Keratinocyte (primary cell): Measurements from ENCODE around the gene CNOT4. TPM values are rescaled to one million over a fixed set of nuclear protein-coding genes. Genes with fewer than 3 reads are reported as not detected.

Experiments used
- DNase-seq: peaks from one replicate; pipeline ENCODE4 v3.0.0-alpha.2; 2011; ENCODE audit warnings: low read depth, missing footprints, low spot score
- FAIRE-seq: peaks from 2 replicates; lab custom pipeline; 2011; peaks lifted over from hg19 to GRCh38; lab: Jason Lieb, UNC
- H2AFZ ChIP-seq: 2 replicates; pipeline ENCODE4 v1.6.0; 2012; ENCODE audit warnings: low read length, control low read depth, inconsistent platforms; ENCODE audit not compliant: control insufficient read depth
- H3K27ac ChIP-seq: 2 replicates; pipeline ENCODE4 v1.5.1; 2011; ENCODE audit warnings: low read length; ENCODE audit not compliant: control insufficient read depth, insufficient read depth
- H3K27me3 ChIP-seq: 3 replicates; pipeline ENCODE4 v1.6.0; 2011; ENCODE audit warnings: low read length; ENCODE audit not compliant: control insufficient read depth, insufficient read depth; ENCODE audit errors: extremely low read depth
- H3K36me3 ChIP-seq, 2 experiments: 2 replicates in 1 of 2; 3 replicates in 1 of 2; pipeline ENCODE4 v1.5.1; 2011; ENCODE audit warnings: low read length in 2 of 2, mild to moderate bottlenecking in 1 of 2; ENCODE audit not compliant: control insufficient read depth in 2 of 2, insufficient read depth in 2 of 2; ENCODE audit errors: extremely low read depth in 1 of 2
- H3K4me1 ChIP-seq: 3 replicates; pipeline ENCODE4 v1.5.1; 2011; ENCODE audit warnings: low read length; ENCODE audit not compliant: control insufficient read depth, insufficient read depth; ENCODE audit errors: extremely low read depth
- H3K4me2 ChIP-seq: 3 replicates; pipeline ENCODE4 v1.6.0; 2011; ENCODE audit warnings: low read depth, low read length; ENCODE audit not compliant: control insufficient read depth, insufficient read depth; ENCODE audit errors: extremely low read depth
- H3K4me3 ChIP-seq, 3 experiments: fragments of 200-600 bp in 1 of 3; sonication (generic) in 1 of 3; 2 replicates in 2 of 3; 3 replicates in 1 of 3; pipeline ENCODE4 v1.5.1; 2011 to 2016; ENCODE audit warnings: low read length in 3 of 3, mild to moderate bottlenecking in 3 of 3, control low read depth in 2 of 3, inconsistent platforms in 1 of 3, low read depth in 1 of 3, mixed read lengths in 1 of 3, mixed run types in 1 of 3, moderate library complexity in 1 of 3; ENCODE audit not compliant: control insufficient read depth in 2 of 3, insufficient read depth in 2 of 3; ENCODE audit errors: extremely low read depth in 1 of 3
- H3K79me2 ChIP-seq: 2 replicates; pipeline ENCODE4 v1.6.0; 2012; ENCODE audit warnings: low read length; ENCODE audit not compliant: control insufficient read depth, insufficient read depth
- H3K9ac ChIP-seq: 3 replicates; pipeline ENCODE4 v1.6.0; 2011; ENCODE audit warnings: low read length; ENCODE audit not compliant: control insufficient read depth, insufficient read depth; ENCODE audit errors: extremely low read depth
- H3K9me1 ChIP-seq: 3 replicates; pipeline ENCODE4 v1.6.0; 2011; ENCODE audit warnings: low read length; ENCODE audit not compliant: control insufficient read depth, insufficient read depth; ENCODE audit errors: extremely low read depth
- H3K9me3 ChIP-seq: 2 replicates; pipeline ENCODE4 v1.5.1; 2012; ENCODE audit warnings: low read depth, low read length; ENCODE audit not compliant: control insufficient read depth
- H4K20me1 ChIP-seq: 3 replicates; pipeline ENCODE4 v1.6.0; 2011; ENCODE audit warnings: low read length; ENCODE audit not compliant: control insufficient read depth, insufficient read depth; ENCODE audit errors: extremely low read depth
- CTCF ChIP-seq, 3 experiments: IDR thresholded peaks in 1 of 3; conservative IDR thresholded peaks in 1 of 3; optimal IDR thresholded peaks in 1 of 3; 2 replicates in 2 of 3; 3 replicates in 1 of 3; pipeline versions ENCODE3 to v1.5.1; 2011; ENCODE audit warnings: low read length in 3 of 3, mild to moderate bottlenecking in 3 of 3, moderate library complexity in 2 of 3, control low read depth in 1 of 3, inconsistent platforms in 1 of 3; ENCODE audit not compliant: insufficient read depth in 2 of 3; ENCODE audit errors: extremely low read depth in 1 of 3
- EZH2 ChIP-seq: IDR thresholded peaks from one replicate; pipeline ENCODE4 v1.6.1; 2012; ENCODE audit warnings: inconsistent platforms, mild to moderate bottlenecking, low read length, moderate library complexity
- dilution Hi-C: fragments of 300-500 bp; cut with MboI; formaldehyde crosslinking; loops from one replicate; pipeline ENCODE4 v1.7.0; 2020; ENCODE audit warnings: low sequenced_read_pairs; ENCODE audit not compliant: extremely low pct_ligation_motif_present
- polyA plus RNA-seq, 5 experiments: library from polyadenylated mRNA; depleted of rRNA in 3 of 5; stranded (reverse) in 3 of 5; stranded (forward) in 1 of 5; unstranded in 1 of 5; fragments of >200 nt; gene quantifications; 1 replicate in 1 of 5; 2 replicates in 3 of 5; 3 replicates in 1 of 5; pipeline versions ENCODE4 v1.2.1 to v1.2.3, GENCODE V29; 2011 to 2012; ENCODE audit warnings: missing spikeins in 2 of 5, low read depth in 1 of 5, low replicate concordance in 1 of 5

The CNOT4 gene
- polyA plus RNA-seq, 1 donor (not counting 4 experiments of a cell fraction or from before 2014, with no cell fraction given), result 11.4 TPM

- dilution Hi-C loops, result no loop called here
- H3K9me3 ChIP-seq, result no peaks in the 10 kb centered on the region
- H4K20me1 ChIP-seq, result no peaks in the 10 kb centered on the region
- H3K4me3 ChIP-seq, result no peak overlapping the region
- DNase-seq (no peak), FAIRE-seq (peak; percentile 34)
- TF ChIP-seq EZH2, result no peak
- no peak for TF ChIP-seq CTCF (optimal IDR thresholded peaks at IDR 0.05 in 1 of 3, IDR thresholded peaks at IDR 0.05 in 1 of 3, conservative IDR thresholded peaks at IDR 0.05 in 1 of 3; ENCODE audit: extremely low read depth in 1 of 3, insufficient read depth in 2 of 3, low read length in 3 of 3)
- no peak overlapping the region for H3K4me2 ChIP-seq
- peaks cover 3% of the 10 kb centered on the region for H3K4me1 ChIP-seq
- H3K27me3 ChIP-seq, result no peaks in the 10 kb centered on the region
- H2AFZ ChIP-seq, result no peak overlapping the region
- H3K79me2 ChIP-seq, result peaks cover 80% of the 10 kb centered on the region
- no peaks in the 10 kb centered on the region for H3K9me1 ChIP-seq
- H3K36me3 ChIP-seq, result no peaks in the 10 kb centered on the region
- no peak overlapping the region for H3K9ac ChIP-seq
- no peak overlapping the region for H3K27ac ChIP-seq
Observed at GRCh38 chr7:135486261-135486920, 23.5 kb downstream of the CNOT4 start.

- no peak overlapping the region for H3K4me2 ChIP-seq
- FAIRE-seq (no peak), DNase-seq (no peak)
- no peaks in the 10 kb centered on the region for H3K9me3 ChIP-seq
- no peaks in the 10 kb centered on the region for H4K20me1 ChIP-seq
- H3K36me3 ChIP-seq, result no peaks in the 10 kb centered on the region
- H3K9ac ChIP-seq, result no peak overlapping the region
- TF ChIP-seq CTCF (optimal IDR thresholded peaks at IDR 0.05 in 1 of 3, IDR thresholded peaks at IDR 0.05 in 1 of 3, conservative IDR thresholded peaks at IDR 0.05 in 1 of 3; ENCODE audit: extremely low read depth in 1 of 3, insufficient read depth in 2 of 3, low read length in 3 of 3) (no peak), EZH2 (no peak)
- no peak overlapping the region for H2AFZ ChIP-seq
- H3K4me1 ChIP-seq, result peaks cover 3% of the 10 kb centered on the region
- no peak overlapping the region for H3K27ac ChIP-seq
- dilution Hi-C loops, result no loop called here
- no peaks in the 10 kb centered on the region for H3K9me1 ChIP-seq
- no peak overlapping the region for H3K4me3 ChIP-seq
- H3K79me2 ChIP-seq, result peaks cover 56% of the 10 kb centered on the region
- no peaks in the 10 kb centered on the region for H3K27me3 ChIP-seq
Observed at GRCh38 chr7:135481598-135481979, 28.3 kb downstream of the CNOT4 start.
